Measurements from ENCODE around the gene MARK2.
"Not testable (repeated sequence)": the region's sequence is repeated elsewhere in the genome, so short reads cannot be mapped to it uniquely, and the experiment has no call there.

Gene MARK2

DNA sequence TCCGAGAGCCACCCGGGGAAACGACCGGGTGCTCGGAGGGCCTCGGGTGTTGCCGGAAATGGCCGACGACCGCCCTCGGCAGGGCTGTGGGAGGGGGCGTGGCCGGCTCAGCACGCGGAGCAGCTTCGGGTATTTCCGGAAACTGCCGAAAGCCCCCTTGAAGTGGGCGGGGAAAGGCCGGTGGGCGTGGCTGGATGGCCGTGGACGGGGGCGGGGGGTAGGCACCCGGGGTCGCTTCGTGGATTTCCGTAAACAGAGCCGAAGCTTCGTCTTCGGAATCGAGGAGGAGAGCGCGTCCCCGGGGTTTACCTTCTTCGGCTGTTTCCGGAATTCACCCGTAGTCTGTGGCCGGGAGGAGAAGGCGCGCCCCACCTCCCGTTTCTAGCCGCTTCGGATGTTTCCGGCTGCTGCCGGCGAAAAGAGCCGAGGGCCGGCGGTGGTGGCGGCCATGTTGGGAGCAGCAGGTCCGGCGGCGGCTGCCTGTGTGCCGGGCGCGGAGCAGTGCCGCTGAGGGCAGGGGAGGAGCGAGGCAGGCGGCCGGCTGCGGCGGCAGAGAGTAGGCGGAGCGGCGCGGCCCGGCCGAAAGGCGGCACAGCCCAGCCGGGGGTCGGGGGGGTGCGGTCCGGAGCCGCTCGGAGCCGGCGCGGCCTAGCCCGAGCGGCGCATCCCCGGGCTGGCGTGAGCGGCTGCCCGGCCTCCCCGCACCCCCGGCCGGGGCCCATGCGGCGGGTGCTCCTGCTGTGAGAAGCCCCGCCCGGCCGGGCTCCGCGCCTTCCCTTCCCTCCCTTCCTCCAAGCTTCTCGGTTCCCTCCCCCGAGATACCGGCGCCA is at the start of gene MARK2:
TSS of gene MARK2 (plus strand) at position 433 of the 830 bp plus-strand sequence. CDS start at position 830, 397 bp downstream.
- DNase-seq = peak; percentile 99

DNA sequence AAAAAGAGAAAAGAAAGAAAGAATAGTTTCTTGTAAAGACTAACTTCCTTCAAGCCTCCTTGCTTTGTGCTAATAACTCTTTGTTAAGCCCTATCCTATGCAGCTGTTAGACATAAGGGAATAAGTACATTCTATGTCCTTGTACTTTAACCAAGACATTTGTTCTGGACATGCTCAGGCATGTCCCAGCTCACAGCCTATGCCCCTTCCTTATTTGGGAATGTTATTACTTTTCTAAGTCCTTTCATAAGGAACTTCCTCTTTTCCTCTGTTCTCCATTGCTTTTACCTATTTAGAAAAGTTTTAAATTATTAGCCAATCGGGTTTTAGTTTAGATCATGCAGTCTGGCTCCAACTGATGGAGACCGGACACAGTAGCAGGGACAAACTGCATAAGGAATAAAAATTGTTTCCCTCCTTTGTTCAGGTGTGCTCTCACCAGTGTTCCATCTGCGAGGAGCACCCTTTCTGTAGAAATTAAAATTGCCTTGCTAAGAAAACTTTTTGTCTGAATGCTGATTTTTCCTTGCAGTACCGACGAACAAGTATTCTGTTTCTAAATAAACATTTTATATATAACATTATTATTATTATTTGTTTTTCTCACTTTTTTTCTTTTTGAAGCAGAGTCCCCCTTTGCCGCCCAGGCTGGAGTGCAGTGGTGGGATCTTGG is 47.3 kb upstream of the MARK2 start:
- DNase-seq = no peak

DNA sequence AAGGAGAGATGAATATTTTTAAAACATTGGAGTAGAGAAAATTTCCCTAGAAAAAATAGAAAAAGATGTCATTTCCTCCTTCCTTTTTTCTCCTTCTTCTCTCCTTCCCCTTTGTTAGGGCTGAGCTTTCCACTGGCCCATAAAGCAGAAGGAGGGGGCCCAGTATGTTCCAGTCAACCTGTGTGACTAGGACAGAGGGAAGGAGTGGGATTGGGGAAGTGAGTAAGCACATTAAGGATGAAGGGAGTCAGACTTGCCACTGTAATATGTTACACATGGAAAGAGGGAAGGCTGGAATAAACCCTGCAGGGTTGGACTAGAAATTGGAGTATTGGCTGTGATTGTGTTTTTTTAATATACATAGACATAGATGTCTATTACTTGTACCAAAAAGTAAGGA is 45.7 kb upstream of the MARK2 start:
- DNase-seq = no peak

DNA sequence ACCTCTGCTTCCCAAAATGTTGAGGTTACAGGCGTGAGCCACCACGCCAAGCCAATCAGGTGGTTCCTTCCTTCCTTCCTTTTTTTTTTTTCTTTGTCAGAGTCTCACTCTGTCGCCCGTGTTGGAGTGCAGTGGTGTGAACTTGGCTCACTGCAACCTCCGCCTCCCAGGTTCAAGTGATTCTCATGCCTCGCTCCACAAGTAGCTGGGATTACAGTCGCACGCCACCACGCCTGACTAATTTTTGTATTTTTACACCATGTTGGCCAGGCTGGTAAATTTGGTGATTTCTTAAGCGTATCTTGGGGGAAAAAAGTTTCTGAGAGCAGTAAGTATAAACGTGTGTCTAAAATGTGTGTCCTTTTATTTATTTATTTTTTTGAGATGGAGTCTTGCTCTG is 43.8 kb upstream of the MARK2 start:
- no peak for DNase-seq

DNA sequence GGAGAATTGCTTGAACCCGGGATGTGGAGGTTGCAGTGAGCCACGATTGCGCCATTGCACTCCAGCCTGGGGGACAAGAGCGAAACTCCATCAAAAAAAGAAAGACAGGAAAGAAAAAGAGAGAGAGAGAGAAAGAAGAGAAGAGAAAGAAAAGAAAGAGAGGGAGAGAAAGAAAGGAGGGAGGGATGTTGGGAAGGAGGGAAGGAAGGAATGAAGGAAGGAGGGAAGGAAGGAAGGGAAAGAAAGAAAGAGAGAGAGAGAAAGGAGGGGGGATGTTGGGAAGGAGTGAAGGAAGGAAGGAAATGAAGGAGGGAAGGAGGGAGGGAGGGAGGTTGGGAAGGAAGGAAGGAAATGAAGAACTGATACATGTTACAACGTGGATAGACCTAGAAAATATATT is 38.0 kb upstream of the MARK2 start:
- DNase-seq = no peak

DNA sequence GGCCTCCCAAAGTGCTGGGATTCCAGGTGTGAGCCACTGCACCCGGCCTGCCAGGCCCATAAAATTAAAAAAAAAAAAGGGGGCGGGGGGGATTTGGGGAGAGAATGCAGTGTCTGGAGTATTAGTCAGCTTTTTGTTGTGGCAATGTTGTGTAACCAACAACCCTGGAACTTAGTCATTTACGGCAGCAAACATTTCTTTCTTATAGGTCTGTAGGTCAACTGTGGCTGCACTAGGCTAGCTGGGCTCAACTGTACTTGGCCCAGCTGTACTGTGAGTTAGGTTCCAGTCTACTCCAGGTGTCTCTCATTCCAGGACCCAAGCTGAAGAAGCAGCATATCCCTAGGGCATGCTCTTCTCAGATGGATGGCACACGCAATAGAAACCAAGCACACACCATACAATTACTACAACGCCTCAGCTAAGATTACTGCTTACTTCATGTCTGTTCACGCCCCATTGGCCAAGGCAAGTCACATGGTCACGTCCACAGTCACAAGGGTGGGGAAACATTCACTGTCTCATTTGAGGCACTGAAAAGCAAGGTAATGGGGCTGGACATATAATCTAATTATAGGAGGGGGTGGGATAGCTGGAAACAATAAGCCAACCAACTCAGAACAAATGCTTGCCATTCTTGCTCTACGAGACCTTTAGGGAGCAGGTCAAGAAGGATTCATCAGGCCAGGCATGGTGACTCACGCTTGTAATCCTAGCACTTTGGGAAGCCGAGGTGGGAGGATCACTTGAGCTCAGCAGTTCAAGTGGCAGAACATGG is 36.1 kb upstream of the MARK2 start:
- DNase-seq = no peak

DNA sequence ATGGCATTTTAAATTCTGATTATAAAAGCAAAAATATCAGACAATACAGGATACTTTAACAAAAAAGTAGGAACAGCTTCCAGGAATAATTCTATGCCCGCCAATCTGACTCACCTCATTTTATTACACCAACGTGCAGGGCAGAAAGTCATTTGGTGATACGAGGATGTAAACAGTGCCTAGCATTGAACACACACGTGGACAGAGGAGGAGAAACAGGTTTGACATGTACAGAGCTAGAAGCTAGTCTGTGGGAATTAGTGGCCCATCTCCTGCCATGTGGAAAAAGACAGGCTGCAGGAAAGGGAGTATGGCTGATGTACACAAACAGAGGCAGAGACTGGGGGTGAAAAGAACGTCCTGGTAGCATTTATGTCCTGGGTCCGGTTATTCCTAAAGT is 34.7 kb upstream of the MARK2 start:
- no peak for DNase-seq

DNA sequence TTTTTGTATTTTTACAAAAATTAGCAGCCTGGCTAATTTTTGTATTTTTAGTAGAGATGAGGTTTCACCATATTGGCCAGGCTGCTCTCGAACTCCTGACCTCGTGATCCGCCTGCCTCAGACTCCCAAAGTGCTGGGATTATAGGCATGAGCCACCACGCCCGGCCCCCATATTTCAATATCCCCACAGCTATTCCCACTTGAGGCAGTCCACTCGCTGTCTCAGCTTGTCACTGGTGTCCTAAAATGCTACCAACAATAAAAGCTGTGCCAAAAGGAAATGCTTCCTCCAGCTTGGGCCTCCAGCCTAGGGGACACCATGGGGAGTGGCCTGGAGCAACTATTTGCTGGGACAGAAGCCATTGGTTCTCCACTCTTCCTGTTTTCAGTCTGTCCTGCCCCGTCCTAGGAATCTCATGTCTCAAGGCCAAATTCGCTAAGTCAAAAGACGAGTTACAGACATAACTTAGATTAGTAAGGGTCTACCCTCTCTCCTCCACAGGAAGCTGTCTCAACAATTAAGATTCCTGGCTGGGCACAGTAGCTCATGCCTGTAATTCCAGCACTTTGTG is 33.0 kb upstream of the MARK2 start:
- DNase-seq = no peak

DNA sequence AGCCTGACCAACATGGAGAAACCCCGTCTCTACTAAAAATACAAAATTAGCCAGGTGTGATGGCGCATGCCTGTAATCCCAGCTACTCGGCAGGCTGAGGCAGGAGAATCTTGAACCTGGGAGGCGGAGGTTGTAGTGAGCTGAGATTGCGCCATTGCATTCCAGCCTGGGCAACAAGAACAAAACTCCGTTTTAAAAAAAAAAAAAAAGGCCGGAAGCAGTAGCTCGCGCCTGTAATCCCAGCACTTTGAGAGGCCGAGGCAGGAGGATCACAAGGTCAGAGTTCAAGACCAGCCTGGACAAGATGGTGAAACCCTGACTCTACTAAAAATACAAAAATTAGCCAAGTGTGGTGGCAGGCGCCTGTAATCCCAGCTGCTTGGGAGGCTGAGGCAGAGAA is 28.5 kb upstream of the MARK2 start:
- DNase-seq = not testable (repeated sequence)

DNA sequence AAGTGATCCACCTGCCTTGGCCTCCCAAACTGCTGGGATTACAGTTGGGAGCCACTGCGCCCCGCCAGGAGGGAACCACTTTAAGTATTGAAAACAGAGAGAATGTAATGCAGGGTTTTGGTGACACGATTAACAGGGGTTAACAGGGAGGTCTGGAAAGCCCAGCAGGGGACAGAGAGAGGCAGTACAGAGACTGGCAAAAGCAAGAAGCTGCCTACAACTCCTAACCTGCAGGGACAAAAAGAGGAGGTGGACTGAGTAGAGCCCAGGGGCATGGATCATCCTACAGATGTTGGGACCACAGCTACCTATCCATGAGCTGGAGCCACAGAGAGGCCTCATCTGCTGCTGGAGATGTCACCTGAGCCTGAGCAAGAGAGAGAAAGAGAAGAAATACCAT is 27.4 kb upstream of the MARK2 start:
- no peak for DNase-seq

DNA sequence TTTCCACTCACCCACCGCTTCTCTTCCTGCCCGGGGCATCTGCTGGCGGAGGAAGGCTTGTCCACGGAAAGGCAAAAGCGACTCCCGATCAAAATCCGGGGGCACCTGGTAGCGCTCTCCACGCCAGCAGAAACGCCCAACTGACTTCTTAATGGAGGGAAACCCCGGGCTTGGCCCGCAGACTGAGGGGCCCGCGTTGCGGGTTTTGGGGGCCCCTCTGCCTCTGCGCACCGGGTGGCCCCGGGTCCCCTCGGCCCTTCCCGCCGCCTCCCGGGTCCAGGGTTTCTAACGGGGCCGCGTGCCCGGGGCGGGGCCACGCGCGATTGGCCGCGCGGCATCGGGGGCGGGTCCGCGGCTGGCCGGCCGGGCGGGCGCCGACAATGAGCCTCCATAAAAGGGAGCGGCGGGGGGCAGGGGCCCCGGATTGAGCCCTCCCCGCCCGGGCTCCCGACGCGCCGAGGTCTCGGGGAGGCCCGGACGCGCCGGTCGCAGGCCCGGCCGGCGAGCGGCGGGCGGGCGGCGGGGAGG is 25.8 kb upstream of the MARK2 start, which contains the start of gene SPINDOC:
TSS of gene SPINDOC (plus strand) at position 422 of the 528 bp plus-strand sequence. CDS start 231 bp downstream, outside the sequence.
- DNase-seq = peak; percentile 80

DNA sequence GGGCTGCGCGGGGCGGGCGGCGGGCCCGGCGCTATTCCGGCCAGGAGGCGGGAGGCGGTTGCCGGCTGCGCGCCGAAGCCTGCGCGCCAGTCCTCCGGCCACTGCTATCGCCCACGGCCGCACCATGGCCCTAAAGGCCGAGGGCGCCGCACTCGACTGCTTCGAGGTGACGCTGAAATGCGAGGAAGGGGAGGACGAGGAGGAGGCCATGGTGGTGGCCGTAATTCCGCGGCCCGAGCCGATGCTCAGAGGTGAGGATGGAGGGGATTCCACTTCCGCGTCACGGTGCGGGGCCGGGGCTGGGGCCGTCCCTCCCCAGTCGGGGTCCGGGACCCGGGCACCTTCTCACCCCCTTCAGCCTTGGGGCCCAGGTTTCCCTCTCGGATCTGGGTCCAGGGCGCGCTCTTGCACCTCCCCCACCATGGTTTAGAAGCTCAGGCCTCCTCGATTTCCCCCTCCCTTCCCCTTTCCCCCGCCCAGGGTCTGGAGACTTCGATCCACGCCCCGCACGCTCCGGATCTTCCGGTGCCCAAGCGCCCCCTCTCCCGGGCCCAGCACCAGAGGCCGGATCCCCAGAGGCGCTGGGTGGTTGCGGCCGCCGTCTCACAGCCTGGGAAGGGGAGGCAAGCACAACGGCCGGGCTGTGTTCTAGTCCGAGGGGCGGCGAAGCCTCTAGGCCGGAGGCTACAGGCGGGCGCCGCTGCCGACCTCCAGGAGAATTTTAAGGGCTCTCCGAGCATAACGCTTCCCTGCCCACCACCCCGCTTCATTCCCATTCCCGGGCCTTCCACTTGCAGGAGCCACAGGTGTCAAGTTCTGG is 25.1 kb upstream of the MARK2 start:
- DNase-seq = peak; percentile 53

DNA sequence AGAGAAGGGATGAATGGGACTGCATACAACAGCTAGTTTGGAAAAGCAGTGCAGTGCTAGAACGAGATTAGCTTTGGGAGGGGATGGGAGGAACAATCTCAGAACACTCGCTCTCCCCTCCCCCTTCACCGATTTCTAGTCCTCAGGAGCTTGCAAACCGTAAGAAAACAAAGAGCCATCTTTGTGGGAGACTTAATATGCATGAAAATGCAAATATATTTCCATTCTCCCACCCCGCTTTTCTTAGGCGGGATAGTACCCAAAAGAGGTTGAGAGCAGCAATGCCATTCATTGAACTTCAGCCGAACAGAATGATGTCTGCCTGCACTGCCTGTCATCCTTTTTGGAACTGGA is 24.6 kb upstream of the MARK2 start:
- no peak for DNase-seq

DNA sequence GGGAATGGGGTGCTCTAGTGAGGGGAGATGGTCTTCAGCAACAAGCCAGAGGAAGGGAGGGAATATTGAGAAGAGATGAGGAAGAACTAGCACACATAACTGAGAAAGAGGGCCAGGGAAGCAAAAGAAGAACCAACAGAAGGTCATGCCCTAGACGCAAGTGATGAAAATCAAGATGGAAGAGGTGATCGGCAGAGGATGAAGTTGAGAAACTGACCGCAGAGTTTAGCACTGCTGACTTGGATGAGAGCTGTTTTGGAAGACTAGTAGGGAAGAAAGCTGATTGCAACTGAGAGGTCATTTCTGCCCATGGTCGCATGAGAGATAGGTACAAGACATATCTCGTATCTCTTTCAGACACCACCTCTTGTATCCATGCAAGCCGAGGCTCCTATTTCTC is 22.7 kb upstream of the MARK2 start:
- no peak for DNase-seq

DNA sequence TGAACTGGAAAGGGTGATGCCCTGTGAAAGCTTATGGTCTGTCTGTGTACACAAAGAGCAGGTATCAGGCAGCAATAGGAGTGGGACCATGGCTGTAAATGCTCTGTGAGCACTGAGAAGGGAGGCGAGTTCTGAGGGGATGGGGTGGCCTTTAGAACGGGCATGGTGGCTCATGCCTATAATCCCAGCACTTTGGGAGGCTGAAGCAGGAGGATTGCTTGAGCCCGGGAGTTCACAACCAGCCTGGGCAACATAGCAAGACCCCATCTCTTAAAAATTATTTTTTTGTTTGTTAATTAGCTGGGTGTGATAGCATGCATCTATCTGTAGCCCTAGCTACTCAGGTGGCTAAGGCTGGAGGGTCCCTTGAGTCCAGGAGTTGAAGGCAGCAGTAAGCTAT is 22.2 kb upstream of the MARK2 start:
- DNase-seq = no peak

DNA sequence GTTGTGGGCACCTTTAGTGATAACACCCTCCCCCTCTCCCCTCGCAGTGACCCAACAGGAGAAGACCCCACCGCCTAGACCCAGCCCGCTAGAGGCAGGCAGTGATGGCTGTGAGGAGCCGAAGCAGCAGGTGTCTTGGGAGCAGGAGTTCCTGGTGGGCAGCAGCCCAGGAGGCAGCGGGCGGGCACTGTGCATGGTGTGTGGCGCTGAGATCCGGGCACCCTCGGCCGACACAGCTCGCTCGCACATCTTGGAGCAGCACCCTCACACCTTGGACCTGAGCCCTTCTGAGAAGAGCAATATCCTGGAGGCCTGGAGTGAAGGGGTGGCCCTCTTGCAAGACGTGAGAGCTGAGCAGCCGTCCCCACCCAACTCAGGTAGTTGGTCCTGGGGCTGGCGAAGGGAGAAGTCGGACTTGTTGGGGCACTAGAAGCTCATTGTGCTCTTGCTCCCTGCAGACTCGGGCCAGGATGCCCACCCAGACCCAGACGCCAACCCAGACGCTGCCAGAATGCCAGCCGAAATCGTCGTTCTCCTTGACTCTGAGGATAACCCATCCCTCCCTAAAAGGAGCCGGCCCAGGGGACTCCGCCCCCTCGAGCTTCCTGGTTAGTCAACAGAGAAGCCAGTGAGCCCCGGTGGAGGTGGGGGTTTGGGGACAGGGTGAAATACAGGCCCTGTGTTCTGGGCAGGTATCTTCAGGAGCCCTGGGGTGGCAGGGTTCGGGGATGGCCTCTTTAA is 21.0 kb upstream of the MARK2 start:
- DNase-seq = no peak

DNA sequence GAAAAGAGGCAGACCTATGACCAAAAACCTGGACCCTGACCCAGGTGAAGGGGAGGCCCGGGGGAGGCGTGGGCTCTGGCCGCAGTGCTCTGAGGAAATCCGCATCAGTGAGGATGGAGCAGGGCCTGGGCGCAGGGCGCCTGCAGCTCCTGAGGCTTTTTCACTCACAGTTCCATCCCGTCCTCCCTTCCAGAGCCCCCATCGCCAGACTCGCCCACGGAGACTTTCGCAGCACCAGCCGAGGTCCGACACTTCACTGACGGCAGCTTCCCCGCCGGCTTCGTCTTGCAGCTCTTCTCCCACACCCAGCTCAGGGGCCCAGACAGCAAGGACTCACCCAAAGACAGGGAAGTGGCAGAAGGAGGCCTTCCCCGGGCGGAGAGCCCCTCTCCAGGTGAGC is 20.3 kb upstream of the MARK2 start:
- no peak for DNase-seq

DNA sequence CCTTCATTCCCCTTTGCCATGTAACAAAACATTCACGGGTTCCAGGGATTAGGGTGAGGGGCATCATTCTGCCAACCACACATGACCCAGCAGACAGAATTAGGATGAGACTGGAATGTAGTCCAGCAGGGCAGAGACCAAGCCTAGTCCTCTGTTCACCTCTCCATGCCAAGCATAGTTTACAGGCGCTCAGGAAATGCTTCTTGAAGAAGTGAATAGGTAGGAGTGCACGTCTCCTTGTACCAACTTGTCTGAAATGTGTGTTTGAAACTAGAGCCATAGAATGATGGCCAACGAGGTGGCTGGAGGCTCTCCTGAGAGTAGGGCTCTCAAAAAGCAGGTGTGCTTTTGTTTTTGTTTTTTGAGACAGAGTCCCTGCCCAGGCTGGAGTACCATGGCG is 17.5 kb upstream of the MARK2 start:
- DNase-seq = no peak

DNA sequence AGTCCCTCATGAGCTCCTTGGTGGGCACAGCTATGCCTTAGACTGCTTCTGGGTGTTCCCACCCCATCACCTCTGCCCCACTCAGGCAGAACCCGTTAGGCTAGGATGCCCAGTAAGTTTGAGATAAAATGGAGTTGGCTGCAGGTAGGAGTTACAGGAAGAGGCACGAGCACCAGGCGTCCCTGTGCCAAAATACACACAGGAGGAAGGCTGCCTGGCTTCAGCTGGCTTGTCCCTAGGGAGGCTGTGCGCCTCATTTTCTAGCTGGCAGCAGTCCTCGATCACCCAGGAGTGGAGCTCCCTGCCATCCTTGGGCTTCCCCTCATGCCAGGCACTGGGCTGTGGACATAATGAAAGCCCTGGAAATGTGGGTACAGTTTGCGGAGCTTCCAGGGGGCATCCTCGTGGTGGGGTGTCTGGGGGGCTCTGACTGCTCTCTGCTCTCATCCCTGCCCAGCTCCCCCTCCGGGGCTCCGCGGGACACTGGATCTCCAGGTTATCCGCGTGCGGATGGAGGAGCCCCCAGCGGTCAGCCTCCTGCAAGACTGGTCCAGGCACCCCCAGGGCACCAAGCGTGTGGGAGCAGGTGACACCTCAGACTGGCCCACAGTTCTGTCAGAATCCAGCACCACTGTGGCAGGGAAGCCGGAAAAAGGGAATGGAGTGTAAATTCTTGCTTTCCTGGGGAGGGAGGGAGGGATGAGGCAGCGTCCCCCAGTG is 12.3 kb upstream of the MARK2 start:
- DNase-seq = no peak

DNA sequence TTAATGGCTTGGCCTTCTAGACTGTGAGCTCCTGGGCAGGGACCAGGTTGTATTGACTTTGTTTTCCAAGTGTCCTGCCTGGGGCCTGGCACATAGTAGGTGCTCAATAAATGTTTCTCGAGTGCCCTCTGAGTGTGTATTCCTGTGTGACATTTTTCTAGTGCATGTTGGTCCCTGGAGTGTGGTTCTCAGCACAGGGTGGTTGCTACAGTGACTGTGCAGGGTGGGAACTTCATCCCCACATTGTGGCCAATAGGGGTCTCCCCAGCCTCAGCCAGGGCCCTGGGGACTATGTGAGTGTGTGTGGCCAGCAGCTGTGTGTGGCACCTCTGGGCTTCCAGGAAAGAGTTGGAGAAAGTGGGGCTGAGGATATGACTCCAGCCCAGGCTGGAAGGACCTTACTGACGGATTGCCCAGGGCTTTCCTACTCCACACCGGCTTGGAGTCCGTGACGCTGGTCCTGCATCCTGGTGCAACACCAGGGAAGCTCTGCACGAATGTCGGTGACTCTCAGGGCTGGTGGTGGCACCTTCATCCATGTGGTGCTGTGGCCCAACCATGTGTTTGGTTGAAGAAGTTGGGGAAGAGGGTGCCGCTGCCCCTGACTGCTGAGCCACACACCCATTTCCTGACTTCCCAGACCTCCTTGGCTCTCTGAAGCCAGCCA is 9.0 kb upstream of the MARK2 start:
- DNase-seq = peak; percentile 12
